Testis (tissue), 2 donors: ENCODE measurements around the gene NEFH.

Experiments
- POLR2A ChIP-seq: fragments of 450-650 bp; IDR thresholded peaks from one replicate; pipeline ENCODE4 v1.6.1; 2017; ENCODE audit warnings: antibody characterized with exemption, mild to moderate bottlenecking, moderate library complexity
- TF ChIP-seq, protein P1 (sequence below), 3 experiments: fragments of 450-650 bp in 2 of 3; fragments of 200-600 bp in 1 of 3; sonication (generic) in 1 of 3; IDR thresholded peaks; one replicate each; pipeline ENCODE4 v1.5.1; 2016 to 2019; ENCODE audit warnings: antibody characterized with exemption in 3 of 3, mild to moderate bottlenecking in 2 of 3, moderate library complexity in 1 of 3

DNA sequence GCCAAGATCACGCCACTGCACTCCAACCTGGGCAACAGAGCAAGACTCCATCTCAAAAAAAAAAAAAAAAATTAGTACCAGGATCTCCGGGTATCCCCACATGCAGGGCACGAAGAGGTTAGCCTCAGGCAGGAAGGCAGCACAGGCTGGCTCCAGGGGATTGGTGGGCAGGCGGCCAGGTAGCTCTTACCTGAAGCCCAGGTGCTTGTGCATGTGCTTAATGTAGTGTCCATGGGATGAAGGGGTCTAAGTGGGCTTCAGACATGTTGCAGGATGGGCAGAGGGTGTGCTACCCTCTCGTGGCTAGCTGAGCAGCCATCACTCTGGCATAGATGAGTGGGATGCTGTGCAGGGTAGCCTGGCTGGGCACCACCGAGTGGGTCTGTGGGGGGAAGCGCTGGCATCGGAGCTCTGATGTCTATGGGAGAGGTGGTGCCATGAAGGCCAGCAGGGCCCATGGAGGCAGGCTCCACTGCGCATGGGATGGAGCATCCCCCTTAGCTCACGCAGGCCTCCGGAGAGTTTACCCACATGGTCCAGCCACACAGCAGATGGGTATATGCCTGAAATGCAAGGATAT lies 30.6 kb upstream of the NEFH start:
- TF ChIP-seq POLR2A, result no peak
- TF ChIP-seq, protein P1, sequence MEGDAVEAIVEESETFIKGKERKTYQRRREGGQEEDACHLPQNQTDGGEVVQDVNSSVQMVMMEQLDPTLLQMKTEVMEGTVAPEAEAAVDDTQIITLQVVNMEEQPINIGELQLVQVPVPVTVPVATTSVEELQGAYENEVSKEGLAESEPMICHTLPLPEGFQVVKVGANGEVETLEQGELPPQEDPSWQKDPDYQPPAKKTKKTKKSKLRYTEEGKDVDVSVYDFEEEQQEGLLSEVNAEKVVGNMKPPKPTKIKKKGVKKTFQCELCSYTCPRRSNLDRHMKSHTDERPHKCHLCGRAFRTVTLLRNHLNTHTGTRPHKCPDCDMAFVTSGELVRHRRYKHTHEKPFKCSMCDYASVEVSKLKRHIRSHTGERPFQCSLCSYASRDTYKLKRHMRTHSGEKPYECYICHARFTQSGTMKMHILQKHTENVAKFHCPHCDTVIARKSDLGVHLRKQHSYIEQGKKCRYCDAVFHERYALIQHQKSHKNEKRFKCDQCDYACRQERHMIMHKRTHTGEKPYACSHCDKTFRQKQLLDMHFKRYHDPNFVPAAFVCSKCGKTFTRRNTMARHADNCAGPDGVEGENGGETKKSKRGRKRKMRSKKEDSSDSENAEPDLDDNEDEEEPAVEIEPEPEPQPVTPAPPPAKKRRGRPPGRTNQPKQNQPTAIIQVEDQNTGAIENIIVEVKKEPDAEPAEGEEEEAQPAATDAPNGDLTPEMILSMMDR (IDR thresholded peaks at IDR 0.05), result no peak
